ENCODE measurements around the gene STUM. TPM values are rescaled to one million over a fixed set of nuclear protein-coding genes. Genes with fewer than 3 reads are reported as not detected.

Gene STUM
- total and polyA plus RNA-seq, 2 donors from 2014 or later: 1.6 to 1.9 TPM

DNA sequence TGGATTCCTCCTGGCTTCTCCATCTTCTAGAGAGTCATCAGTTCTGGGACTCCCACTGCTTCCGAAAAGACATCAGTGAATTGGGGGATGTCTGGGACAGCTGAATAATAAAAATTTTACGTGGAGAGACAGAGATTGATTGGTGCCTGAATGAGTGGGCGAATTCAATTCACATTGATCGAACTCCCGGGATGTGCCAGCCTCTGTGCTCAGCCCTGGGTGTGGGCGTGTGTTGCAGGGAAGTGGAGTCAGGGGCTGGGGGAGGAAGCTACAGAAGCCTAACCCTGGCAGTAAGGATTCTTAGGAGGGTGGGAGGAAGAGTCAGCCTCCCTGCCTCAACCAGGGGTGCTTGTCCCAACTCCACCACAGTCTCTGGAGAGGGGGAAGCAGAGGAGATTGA, 18.0 kb upstream of the STUM start:
- H3K4me1 ChIP-seq (ENCODE audit: control insufficient read depth in 2 of 3, insufficient read depth in 2 of 3, low read depth in 1 of 3, low read length in 3 of 3): no peaks in the 10 kb centered on the region
- no peak overlapping the region for H3K9ac ChIP-seq (ENCODE audit: low read length in 3 of 3)
- H3K36me3 ChIP-seq (ENCODE audit: control insufficient read depth in 2 of 3, insufficient read depth in 3 of 3, low read length in 3 of 3): no peaks in the 10 kb centered on the region
- TF ChIP-seq CTCF (IDR thresholded peaks at IDR 0.05; ENCODE audit: borderline replicate concordance, extremely low read depth, insufficient read depth): no peak
- FAIRE-seq (no peak), DNase-seq (no peak)
- H3K9me3 ChIP-seq (ENCODE audit: control insufficient read depth in 2 of 3, insufficient read depth in 1 of 3, low read length in 3 of 3): no peaks in the 10 kb centered on the region
- intact Hi-C loops (cut with DNase I): no loop called here
- H3K27me3 ChIP-seq (ENCODE audit: control insufficient read depth, insufficient read depth, low read length): no peaks in the 10 kb centered on the region
- H3K27ac ChIP-seq (ENCODE audit: low read depth in 2 of 2, low read length in 2 of 2): no peak overlapping the region
- no peak overlapping the region for H3K4me3 ChIP-seq (ENCODE audit: low read length in 3 of 3)

GRCh38 chr1:226531360-226532093, 17.0 kb upstream of the STUM start:
- no peak for DNase-seq
- FAIRE-seq: no peak
- Histone ChIP-seq H3K36me3 (ENCODE audit: control insufficient read depth in 2 of 3, insufficient read depth in 3 of 3, low read length in 3 of 3) (no peaks in the 10 kb centered on the region), H3K27ac (ENCODE audit: low read depth in 2 of 2, low read length in 2 of 2) (no peak overlapping the region), H3K27me3 (ENCODE audit: control insufficient read depth, insufficient read depth, low read length) (no peaks in the 10 kb centered on the region), H3K4me1 (ENCODE audit: control insufficient read depth in 2 of 3, insufficient read depth in 2 of 3, low read depth in 1 of 3, low read length in 3 of 3) (no peaks in the 10 kb centered on the region), H3K9ac (ENCODE audit: low read length in 3 of 3) (no peak overlapping the region), H3K4me3 (ENCODE audit: low read length in 3 of 3) (no peak overlapping the region), H3K9me3 (ENCODE audit: control insufficient read depth in 2 of 3, insufficient read depth in 1 of 3, low read length in 3 of 3) (no peaks in the 10 kb centered on the region)
- no peak for TF ChIP-seq CTCF (IDR thresholded peaks at IDR 0.05; ENCODE audit: borderline replicate concordance, extremely low read depth, insufficient read depth)
- intact Hi-C loops (cut with DNase I): no loop called here

GRCh38 chr1:226532553-226532952, 16.0 kb upstream of the STUM start:
- intact Hi-C loops (cut with DNase I): no loop called here
- Histone ChIP-seq H3K27ac (ENCODE audit: low read depth in 2 of 2, low read length in 2 of 2) (no peak overlapping the region), H3K9me3 (ENCODE audit: control insufficient read depth in 2 of 3, insufficient read depth in 1 of 3, low read length in 3 of 3) (no peaks in the 10 kb centered on the region), H3K27me3 (ENCODE audit: control insufficient read depth, insufficient read depth, low read length) (no peaks in the 10 kb centered on the region), H3K36me3 (ENCODE audit: control insufficient read depth in 2 of 3, insufficient read depth in 3 of 3, low read length in 3 of 3) (peaks cover 0 to 4% (median 0%) of the 10 kb centered on the region in 3 donors), H3K9ac (ENCODE audit: low read length in 3 of 3) (no peak overlapping the region), H3K4me3 (ENCODE audit: low read length in 3 of 3) (no peak overlapping the region), H3K4me1 (ENCODE audit: control insufficient read depth in 2 of 3, insufficient read depth in 2 of 3, low read depth in 1 of 3, low read length in 3 of 3) (no peaks in the 10 kb centered on the region)
- TF ChIP-seq CTCF (IDR thresholded peaks at IDR 0.05; ENCODE audit: borderline replicate concordance, extremely low read depth, insufficient read depth): no peak
- FAIRE-seq: no peak
- DNase-seq: no peak
